ENCODE measurements around the gene JDP2. TPM values are rescaled to one million over a fixed set of nuclear protein-coding genes. Genes with fewer than 3 reads are reported as not detected.
"Not testable (repeated sequence)": the region's sequence is repeated elsewhere in the genome, so short reads cannot be mapped to it uniquely, and the experiment has no call there.

The JDP2 gene
- total RNA-seq, 1 experiment from 2014 or later: 19.3 TPM

DNA sequence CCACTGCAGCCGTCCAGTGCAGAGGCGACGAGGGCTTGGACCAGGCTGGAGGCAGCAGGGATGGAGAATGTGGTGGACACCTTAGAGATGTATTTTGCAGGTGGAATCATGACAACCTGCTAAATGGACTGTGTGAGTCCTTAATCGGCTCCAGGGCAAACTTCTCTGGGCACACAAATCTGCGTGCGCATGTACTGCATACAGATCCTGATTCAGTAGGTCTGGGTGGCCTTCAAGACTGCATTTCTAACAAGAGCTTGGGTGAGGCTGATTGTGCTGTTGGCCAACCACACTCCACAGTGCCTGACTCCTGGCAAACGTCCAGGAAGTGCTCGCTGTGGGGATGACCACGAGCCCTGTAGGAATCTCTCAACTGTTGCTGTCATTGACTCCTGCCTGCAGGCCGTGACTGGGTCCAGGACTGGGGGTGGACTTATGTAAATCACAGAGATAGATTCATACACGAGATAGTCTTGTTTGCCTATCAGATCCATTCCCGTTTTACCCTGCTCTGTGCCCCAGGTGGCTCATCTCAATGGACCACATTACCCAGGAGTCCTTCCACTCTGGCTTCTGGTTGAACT is 27.2 kb downstream of the JDP2 start:
- peak; percentile 7 for DNase-seq (ENCODE audit: low spot score)

DNA sequence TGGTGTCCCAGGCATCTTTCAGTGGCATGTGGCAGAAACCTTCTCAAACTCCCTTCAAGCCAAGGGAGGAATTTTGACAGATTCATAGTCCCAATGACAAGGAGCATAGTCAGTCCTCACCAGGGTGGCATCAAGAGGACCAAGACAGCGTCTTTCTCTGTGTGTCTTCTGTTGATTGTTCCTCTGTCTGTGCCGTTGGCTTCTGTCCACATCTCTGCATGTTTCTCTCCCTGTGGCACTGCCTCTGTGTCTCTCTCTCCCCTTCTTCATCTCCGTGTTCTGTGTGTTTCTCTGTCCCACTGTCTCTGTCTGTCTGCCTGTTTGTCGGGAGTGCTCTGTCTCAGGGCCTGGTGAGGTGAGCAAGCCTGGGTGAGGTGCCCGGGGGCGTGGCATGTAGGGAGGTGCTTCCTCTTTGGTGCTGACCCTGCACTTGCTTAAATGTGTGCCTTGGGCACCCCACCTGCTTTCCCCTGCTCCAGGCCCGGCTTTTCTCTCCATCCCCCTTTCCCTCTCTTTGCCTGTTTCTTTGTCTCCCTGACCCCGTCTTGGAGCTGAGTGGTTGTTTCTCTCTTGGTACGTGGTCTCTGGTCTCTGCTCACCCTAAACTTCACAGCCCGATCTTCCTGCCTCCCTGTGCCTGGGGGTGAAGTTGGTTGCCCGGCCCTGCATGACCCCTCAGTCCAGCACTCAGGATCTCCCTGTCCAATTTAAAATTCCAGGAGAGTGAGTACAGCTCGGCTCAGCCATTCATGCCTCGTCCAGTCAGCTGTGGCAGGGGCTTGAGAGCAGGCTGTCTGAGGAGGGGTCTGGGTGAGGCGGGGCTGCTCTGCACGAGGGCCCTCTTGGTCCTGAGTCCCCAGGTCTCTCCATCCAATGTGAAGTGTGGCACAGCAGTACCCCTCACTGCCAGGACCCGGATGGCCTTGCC is 28.5 kb downstream of the JDP2 start:
- no peak for DNase-seq (ENCODE audit: low spot score)

DNA sequence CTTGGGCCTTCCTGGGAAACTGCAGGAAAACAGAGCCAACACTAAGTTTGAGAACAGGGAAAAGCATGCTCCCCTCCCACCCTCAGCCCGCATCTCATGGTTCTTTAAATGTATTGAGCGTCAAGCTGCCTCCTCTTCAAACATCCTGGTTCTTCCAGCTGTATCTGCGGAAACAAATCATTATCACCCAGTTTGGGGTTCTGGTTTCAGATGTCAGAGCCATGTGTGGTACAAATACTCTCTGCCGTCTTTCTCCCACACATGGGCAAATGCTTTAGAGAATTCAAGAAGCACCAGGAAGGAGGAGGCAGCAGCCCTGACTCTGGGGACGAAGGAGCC is 29.1 kb downstream of the JDP2 start:
- no peak for DNase-seq (ENCODE audit: low spot score)

DNA sequence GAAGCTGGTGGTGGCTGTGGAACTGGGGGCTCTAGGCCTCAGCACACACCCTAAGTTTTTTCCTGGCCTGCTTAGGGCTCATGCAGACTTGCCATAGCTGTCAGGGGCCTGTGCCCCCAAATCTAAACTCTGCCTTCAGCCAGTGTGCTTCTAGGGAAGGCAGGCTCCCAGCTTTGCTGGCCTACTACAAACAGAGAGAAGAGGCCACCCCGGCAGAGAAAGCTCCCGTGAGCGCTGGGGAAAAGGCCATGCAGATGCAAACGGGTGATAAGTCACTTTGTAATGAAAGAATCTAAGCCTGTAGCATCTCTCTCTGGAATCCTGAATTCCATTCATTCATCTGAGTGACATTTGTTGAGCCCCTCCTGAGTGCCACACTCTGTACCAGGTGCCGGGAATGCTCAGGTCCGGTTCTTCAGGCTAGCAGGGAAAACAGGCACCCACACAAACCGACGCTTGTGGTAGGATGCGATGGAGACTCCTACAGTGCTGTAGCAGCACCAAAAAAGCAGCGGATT is 29.9 kb downstream of the JDP2 start:
- no peak for DNase-seq (ENCODE audit: low spot score)

DNA sequence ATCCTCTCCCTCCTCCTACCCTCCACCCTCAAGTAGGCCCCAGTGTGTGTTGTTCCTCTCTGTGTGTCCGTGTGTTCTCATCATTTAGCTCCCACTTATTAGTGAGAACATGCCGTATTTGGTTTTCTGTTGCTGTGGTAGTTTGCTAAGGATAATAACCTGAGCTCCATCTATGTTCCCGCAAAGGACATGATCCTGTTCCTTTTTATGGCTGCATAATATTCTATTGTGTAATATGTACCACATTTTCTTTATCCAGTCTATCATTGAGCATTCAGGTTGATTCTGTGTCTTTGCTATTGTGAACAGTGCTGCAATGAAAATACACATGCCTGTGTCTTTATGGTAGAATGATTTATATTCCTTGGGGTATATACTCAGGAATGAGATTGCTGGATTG is 30.5 kb downstream of the JDP2 start:
- DNase-seq (ENCODE audit: low spot score): no peak

DNA sequence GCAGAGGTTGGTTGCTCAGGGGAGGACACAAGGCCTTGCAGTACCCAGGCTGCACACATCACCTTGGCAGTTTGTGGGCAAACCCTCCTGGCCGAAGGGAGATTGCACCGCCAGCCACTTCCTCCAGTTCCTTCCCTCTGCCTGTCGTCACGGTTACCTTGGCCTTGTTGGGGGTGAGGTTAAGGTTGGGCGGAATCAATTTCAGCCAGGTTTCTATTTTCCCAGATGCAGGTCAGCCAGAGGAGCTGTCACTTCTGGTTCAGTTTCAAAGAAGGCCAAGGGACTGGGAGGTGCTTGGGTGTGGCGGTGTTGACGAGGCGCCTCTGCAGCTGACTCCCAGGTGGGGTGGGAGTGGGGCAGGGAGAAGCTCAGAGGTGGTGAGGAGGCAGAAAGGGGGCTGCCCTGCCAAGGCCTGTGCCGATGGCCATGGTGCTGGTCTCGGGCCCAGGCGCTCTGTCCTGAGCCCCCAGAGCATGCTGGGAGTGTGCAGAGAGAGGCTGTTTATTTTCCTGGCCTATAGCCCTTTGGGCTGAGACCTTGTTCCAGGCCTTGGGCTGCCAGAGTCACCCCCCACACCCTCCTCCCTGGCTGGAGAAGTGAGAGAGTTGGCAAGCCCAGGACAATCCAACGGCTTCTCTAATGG is 31.4 kb downstream of the JDP2 start:
- DNase-seq (ENCODE audit: low spot score): no peak

DNA sequence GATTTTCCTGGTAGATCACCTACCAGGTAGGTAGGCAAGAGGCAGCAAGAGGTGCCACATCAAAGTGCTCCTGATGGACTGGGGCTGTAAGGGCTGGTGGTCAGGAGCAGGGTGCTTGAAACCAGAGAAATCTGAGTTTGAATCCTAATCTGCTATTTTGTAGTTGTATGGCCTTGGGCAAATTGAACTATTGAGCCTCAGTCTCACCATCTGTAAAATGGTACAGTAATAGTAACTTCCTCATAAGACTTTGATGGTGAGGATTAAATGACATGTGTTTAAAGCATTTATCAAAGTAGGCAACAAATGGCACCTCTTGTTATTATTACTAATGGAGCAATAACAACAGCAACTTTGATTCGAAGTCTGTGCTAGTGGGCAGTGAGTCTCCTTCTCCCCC is 32.0 kb downstream of the JDP2 start:
- no peak for DNase-seq (ENCODE audit: low spot score)

DNA sequence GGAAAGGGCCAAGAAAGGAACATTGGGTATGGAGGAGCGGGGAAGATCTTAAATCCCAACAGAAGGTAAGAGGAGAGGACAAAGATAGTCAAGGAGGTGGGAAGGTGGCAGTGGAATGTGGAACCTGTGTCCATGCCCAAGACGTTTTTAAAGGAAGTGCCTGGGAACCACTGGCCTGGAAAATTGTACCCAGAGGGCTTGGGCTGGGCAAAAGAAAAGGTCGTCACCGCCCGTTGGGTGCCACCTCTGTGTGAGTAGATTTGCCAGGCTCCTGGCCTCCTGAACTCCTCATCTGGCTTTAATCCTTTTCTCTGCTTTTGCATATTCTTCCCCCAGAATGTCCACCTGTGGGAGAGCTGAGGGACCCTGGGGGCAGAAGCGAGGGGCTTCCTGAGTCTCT is 32.6 kb downstream of the JDP2 start:
- DNase-seq (ENCODE audit: low spot score): no peak

DNA sequence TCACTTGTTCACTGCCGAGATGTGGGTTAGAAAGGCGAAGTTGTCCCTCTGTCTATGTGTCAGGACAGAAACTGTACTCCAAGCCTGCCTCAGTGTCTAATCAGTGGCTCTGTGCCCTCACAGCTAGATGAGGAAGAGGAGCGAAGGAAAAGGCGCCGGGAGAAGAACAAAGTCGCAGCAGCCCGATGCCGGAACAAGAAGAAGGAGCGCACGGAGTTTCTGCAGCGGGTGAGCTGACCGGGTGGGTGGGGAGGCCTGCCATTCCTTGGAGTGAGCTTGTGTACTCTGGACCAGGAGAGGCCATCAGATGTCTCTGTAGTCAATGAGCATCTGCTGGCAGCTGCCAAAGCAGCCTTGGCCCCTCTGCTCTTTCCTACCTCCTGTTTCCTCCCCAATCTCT is 33.5 kb downstream of the JDP2 start:
- DNase-seq (ENCODE audit: low spot score): no peak

DNA sequence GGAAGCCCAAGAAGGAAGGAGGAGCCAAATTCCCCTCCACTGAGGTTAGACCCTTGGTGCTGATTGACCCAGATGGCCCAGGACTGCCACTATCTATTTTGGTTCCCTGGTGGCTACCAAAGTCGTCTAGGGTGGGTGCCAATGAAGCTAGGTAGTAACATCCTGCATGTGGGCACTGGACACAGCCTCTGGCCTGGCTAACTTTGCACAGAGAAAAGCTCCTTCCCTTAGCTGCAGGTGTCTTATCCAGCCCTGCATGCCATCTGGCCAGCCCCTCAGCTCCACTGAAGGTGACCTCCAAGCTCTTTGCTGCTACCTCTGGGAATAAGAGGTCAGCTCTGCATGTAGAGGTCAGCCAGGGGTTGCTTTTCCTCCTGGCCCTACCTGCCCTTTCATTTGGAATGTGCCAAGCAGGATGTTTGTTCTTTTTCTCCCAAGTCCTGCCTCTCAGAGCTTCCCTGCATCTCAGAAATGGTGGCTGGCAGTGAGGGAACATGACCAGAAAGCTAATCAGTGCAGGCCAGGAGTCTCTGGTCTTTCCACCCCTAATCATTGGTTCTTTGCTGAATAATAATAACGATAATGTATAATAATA is 34.0 kb downstream of the JDP2 start:
- no peak for DNase-seq (ENCODE audit: low spot score)

DNA sequence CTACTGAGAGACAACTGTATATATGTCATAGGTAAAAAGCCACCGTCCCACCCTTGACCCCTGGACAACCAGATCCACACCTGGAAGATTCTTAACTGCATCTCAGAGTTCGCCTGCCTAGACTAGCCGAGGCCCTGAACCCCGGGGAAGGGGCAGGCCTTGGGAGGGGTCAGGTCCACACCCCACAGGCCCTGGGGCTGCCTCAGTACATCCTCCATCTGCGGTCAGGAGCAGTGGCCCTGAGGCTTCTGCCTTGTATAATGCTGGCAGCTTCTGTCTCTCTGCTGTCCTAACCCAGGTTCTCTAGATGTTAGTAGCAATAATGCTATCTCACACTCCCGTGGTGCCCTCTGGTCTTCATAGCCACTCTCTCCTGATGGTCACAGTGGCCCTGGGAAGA is 36.8 kb downstream of the JDP2 start:
- no peak for DNase-seq (ENCODE audit: low spot score)

DNA sequence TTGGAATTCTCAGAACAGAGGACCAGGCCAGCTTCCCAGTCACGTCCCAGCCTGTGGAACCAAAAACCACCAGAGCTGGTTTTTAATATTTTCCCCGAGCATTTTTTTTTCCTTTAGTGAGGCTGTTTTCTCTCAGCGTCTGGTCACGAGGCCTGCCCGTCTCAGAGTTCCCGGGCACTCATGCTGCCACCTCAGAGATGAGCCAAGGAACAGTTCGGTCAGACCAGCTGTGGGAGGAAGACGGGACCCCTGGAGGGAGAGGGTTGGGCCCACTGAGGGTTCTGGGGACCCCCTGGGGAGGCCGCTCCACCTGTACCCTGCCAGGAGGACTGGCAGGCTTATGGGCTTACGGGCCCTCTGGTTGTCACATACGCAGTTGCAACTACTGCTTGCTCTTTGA is 39.9 kb downstream of the JDP2 start:
- DNase-seq (ENCODE audit: low spot score): no peak

DNA sequence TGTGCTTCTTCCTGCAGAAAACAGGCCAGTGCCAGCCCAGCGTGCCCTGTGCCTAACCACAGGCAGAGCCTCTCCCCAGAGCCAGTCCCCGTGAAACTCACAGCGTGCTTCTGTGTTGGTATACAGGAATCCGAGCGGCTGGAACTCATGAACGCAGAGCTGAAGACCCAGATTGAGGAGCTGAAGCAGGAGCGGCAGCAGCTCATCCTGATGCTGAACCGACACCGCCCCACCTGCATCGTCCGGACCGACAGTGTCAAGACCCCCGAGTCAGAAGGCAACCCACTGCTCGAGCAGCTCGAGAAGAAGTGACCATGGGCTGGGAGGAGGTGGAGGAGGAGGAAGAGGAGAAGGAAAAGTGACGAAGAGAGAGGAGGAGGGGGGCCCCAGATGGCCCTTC is 41.3 kb downstream of the JDP2 start:
- DNase-seq (ENCODE audit: low spot score): no peak

DNA sequence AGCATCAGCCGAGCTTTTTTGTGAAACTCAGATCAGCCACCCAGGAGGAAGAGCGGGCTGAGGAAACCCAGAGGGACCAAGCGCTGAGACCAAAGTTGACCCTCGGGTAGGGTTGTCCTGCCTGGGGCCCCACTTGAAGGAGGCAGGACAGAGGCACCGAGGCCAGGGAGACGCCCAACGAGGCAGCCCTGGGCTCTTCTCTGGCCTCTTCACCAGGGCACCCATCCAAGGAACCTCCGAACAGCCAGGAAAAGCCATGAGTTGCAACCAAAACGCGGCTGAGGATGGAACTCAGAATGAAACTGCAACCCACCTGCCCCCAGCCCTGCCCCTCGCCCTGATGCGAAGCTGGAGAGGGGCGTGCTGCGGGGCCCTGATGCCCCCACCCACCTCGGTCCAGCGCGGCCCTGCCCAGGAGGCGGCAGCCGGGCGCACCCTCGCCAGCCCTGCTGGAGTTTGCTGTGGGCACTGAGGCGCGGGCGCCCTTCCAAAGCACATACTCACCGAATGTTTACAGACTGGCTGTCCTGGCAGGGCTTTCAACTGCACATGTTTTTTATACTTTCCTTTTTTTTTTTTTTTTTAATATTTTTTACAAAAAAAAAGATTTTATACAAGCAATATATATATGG is 41.9 kb downstream of the JDP2 start:
- no peak for DNase-seq (ENCODE audit: low spot score)

DNA sequence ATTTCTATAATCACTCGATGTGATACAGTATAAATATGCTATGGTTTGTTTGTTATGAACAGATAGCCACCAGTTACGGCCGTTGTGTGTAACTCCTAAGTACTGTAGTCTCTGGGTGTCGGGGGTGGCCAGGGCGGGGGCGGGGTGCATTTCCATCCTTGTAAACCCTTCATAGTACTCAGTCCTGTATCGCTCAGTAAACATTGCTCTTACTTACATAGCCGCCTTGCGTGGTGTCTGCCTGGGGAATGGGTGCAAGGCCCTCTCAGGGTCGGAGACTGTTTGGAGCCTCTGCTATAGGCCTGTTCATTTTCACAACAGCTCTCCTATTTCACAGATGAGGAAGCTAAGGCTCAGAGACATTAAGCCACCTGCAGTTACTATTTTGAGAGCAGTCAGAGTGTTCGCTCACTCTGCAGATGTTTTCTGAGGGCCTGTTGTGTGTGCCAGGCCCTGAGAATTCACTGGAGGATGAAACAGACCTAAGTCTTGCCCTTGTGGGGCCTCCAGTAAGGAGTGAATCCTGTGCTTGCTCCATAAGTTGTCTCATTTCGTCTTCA is 42.5 kb downstream of the JDP2 start:
- DNase-seq (ENCODE audit: low spot score): no peak

DNA sequence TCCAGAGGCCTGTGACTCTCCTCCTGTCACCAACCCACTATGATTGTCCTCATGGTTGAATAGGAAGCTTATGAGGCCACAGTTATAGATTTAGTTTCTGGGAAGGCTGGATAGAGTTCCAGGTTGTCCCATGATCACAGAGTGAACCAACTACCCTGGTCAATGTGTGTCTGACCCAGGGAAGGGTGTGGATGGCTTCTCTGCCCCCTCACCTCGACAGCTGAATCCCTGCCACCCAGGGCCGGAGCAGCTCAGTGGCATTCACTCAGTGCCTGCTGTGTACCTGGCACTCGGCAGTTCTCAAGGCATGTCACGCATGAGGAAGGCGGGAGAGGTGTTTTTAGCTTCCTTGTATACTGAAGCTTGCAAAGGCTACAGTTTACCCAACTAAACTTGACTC is 43.2 kb downstream of the JDP2 start:
- no peak for DNase-seq (ENCODE audit: low spot score)

DNA sequence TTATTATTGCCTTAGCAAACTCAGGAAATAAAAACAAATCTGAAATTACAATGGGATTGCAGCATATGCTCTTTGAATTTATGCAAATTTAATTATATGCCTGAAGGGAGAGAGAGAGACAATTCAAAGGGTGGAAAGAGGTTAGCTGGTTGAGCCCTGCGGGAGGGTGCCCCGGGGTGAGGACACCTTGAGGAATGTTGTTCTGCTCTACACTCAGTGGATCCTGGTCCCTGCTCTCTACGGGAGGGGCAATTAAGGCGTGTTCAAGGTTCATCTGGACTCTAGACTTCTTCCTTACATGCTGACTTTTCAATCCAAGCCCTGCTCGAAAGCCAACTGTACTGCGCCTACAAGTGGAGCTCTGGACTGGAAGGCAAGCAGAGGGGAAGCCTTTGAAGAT is 46.3 kb downstream of the JDP2 start:
- not testable (repeated sequence) for DNase-seq (ENCODE audit: low spot score)

DNA sequence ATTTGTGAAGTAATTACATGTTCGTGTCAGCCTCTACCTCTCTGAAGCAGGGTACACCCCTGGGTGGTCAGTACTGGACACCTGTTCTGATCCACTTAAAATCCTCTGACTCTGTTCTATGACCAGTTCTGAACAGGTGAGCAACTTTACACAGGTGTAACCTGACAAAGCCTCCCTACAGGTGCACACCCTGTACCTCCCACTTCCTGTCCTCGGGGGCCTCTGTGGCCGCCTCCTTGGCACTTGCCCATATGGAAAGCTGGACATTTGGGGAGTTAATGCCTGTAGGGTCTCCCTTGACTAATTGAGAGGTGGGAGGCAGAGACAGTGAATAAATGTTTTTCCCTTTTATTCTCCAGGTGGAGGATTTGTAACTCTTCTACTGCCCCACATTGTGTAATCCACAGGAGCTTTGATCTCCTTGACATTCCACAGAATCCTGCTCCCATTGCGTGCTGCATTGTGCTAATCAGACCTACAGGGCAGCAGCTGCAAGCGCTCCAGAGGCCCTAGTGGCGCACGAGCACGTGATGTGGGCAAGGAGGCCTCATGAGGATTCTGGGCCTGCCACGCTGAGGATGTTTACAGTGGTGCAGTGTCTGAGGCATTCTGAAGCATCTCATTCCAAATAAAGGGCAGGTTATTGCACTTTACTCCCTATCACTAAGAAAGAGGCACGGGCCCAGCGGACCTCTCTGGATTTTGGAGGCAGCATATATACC is 48.6 kb downstream of the JDP2 start:
- DNase-seq (ENCODE audit: low spot score): no peak

DNA sequence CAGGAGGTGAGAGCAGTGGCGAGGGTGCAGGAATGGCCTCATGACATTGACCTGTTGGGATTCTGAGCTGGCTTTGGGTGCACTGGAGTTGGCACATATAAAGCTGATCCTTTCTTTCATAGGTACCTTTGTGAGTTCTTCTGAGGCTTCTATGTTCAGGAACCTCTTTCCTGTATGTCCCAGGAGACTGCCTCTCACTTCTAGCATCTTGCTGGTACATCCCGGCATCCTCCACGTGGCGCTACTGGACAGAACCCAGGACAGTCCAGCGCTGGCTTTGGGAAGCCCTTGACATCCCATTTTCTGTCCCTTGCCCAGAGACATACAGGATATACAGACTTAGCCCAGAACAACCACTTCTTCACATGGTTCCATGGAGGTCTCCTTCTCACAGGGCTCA is 50.1 kb downstream of the JDP2 start:
- DNase-seq (ENCODE audit: low spot score): no peak

DNA sequence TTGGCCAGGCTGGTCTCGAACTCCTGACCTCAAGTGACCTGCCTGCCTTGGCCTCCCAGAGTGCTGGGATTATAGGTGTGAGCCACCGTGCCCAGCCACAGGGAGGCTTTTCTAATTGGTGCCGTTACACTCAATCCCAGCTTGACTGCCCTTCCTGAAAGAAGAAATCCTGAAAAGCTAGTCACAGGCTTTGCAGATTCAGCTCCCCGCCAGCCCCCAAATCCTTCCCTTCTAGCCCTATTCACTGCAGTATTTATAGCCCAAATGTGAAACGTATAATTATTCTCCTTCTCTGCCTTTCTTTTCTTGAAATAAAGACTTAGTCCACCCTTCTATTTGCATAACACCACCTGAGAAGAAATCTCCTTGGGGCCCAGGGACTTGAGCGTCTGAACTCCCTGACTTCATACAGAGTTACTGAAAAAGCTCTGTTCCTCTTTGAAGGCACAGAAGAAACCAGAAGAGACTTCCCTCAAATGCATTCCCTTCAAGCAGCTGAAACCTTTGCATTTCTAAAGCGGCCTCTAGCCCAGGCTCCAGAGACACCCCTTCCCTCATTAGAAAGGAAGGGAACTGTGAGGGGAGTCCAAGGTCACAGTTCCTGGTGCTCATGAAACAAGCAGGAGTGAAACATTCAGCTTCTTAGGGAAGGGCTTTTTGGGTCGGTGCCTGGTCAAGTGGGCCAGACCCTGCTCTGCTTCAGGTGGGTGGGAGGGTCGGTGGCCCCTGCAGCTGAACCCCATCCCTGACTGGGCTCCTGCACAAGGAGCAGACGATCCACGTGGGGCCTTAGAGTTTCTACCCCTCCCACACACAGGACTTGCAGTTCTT is 52.2 kb downstream of the JDP2 start:
- no peak for DNase-seq (ENCODE audit: low spot score)

Data from A172 (cell line).